H9 (cell line): ENCODE measurements around the gene EPB41L4A. TPM values are rescaled to one million over a fixed set of nuclear protein-coding genes. Genes with fewer than 3 reads are reported as not detected.

Source experiments
- DNase-seq: peaks from one replicate; pipeline ENCODE4 v3.0.0-alpha.2; 2017
- H2AFZ ChIP-seq: one replicate; pipeline ENCODE4 v1.6.1; 2013; ENCODE audit warnings: mild to moderate bottlenecking, low read length, control low read depth, moderate library complexity
- H2AK5ac ChIP-seq: 2 replicates; pipeline ENCODE4 v1.6.1; 2013; ENCODE audit warnings: low read length, control low read depth, mixed read lengths; ENCODE audit not compliant: insufficient read length
- H2BK120ac ChIP-seq: one replicate; pipeline ENCODE4 v1.6.1; 2013; ENCODE audit warnings: low read depth, mild to moderate bottlenecking, low read length, control low read depth, inconsistent platforms; ENCODE audit not compliant: poor library complexity, severe bottlenecking
- H2BK12ac ChIP-seq: 2 replicates; pipeline ENCODE4 v1.6.1; 2013; ENCODE audit warnings: low read length, control low read depth, mixed read lengths, low read depth; ENCODE audit not compliant: insufficient read length
- H2BK15ac ChIP-seq: 2 replicates; pipeline ENCODE4 v1.6.1; 2013; ENCODE audit warnings: low read depth, low read length, control low read depth
- H2BK20ac ChIP-seq: one replicate; pipeline ENCODE4 v1.6.1; 2013; ENCODE audit warnings: low read depth, mild to moderate bottlenecking, low read length, control low read depth, inconsistent platforms; ENCODE audit not compliant: poor library complexity, severe bottlenecking
- H2BK5ac ChIP-seq: 2 replicates; pipeline ENCODE4 v1.6.1; 2013; ENCODE audit warnings: low read length, control low read depth, mixed read lengths; ENCODE audit not compliant: insufficient read length
- H3K14ac ChIP-seq: 2 replicates; pipeline ENCODE4 v1.6.1; 2013; ENCODE audit warnings: low read length, control low read depth; ENCODE audit not compliant: insufficient read depth
- H3K18ac ChIP-seq: 2 replicates; pipeline ENCODE4 v1.6.1; 2013; ENCODE audit warnings: low read depth, mild to moderate bottlenecking, mixed read lengths, low read length, control low read depth; ENCODE audit not compliant: insufficient read length
- H3K23ac ChIP-seq: 2 replicates; pipeline ENCODE4 v1.6.1; 2013; ENCODE audit warnings: low read length, control low read depth, mixed read lengths, low read depth; ENCODE audit not compliant: insufficient read length
- H3K23me2 ChIP-seq: 2 replicates; pipeline ENCODE4 v1.6.1; 2013; ENCODE audit warnings: low read depth, mild to moderate bottlenecking, mixed read lengths, low read length, control low read depth; ENCODE audit not compliant: insufficient read length, poor library complexity, severe bottlenecking
- H3K27ac ChIP-seq: 2 replicates; pipeline ENCODE4 v1.5.1; 2013; ENCODE audit warnings: low read length, control low read depth, mixed read lengths, low read depth; ENCODE audit not compliant: insufficient read length
- H3K27me3 ChIP-seq: 2 replicates; pipeline ENCODE4 v1.6.1; 2013; ENCODE audit warnings: low read length, control low read depth, inconsistent platforms; ENCODE audit not compliant: insufficient read depth
- H3K4ac ChIP-seq: 2 replicates; pipeline ENCODE4 v1.6.1; 2013; ENCODE audit warnings: low read depth, mild to moderate bottlenecking, control low read depth, inconsistent platforms, low read length, moderate library complexity
- H3K4me1 ChIP-seq: 2 replicates; pipeline ENCODE4 v1.6.1; 2013; ENCODE audit warnings: low read length, control low read depth, inconsistent platforms; ENCODE audit not compliant: insufficient read depth
- H3K4me2 ChIP-seq: 2 replicates; pipeline ENCODE4 v1.6.1; 2013; ENCODE audit warnings: low read length, control low read depth, mixed read lengths; ENCODE audit not compliant: insufficient read length, insufficient read depth
- H3K56ac ChIP-seq: 2 replicates; pipeline ENCODE4 v1.6.1; 2013; ENCODE audit warnings: low read depth, mild to moderate bottlenecking, mixed read lengths, low read length, control low read depth; ENCODE audit not compliant: insufficient read length
- H3K79me1 ChIP-seq: 2 replicates; pipeline ENCODE4 v1.6.1; 2013; ENCODE audit warnings: low read depth, mild to moderate bottlenecking, moderate library complexity, low read length, control low read depth, inconsistent platforms; ENCODE audit not compliant: insufficient read depth, poor library complexity, severe bottlenecking
- H3K79me2 ChIP-seq: 2 replicates; pipeline ENCODE4 v1.6.1; 2013; ENCODE audit warnings: low read length, control low read depth, inconsistent platforms; ENCODE audit not compliant: insufficient read depth
- H3K9ac ChIP-seq: 2 replicates; pipeline ENCODE4 v1.6.1; 2013; ENCODE audit warnings: low read length, control low read depth, mixed read lengths; ENCODE audit not compliant: insufficient read length; ENCODE audit errors: extremely low read depth
- H3K9me3 ChIP-seq: one replicate; pipeline ENCODE4 v1.6.1; 2013; ENCODE audit warnings: low read depth, low read length, inconsistent platforms; ENCODE audit not compliant: control insufficient read depth
- H3T11ph ChIP-seq: one replicate; pipeline ENCODE4 v1.6.1; 2013; ENCODE audit warnings: mild to moderate bottlenecking, low read length, control low read depth, inconsistent platforms
- H4K20me1 ChIP-seq: one replicate; pipeline ENCODE4 v1.6.1; 2013; ENCODE audit not compliant: control insufficient read depth, insufficient read length, insufficient read depth
- H4K5ac ChIP-seq: 2 replicates; pipeline ENCODE4 v1.6.1; 2013; ENCODE audit warnings: low read depth, mild to moderate bottlenecking, mixed read lengths, low read length, control low read depth; ENCODE audit not compliant: insufficient read length
- H4K8ac ChIP-seq: replicated peaks from 2 replicates; pipeline ENCODE4 v1.6.1; 2013; ENCODE audit warnings: low read length, control low read depth, mixed read lengths, low read depth; ENCODE audit not compliant: insufficient read length
- H4K91ac ChIP-seq: 2 replicates; pipeline ENCODE4 v1.6.1; 2013; ENCODE audit warnings: low read depth, mild to moderate bottlenecking, moderate library complexity, mixed read lengths, low read length, control low read depth; ENCODE audit not compliant: insufficient read length
- H3K27ac Mint-ChIP-seq, 3 experiments: 2 replicates in 2 of 3; 3 replicates in 1 of 3; pipeline ENCODE4 v1.8.0; 2020 to 2021; ENCODE audit warnings: mixed read lengths in 3 of 3, mild to moderate bottlenecking in 1 of 3, moderate library complexity in 1 of 3
- H3K27me3 Mint-ChIP-seq: 2 replicates; pipeline ENCODE4 v1.8.0; 2021; ENCODE audit warnings: low read depth, mild to moderate bottlenecking, moderate library complexity, mixed read lengths
- H3K36me3 Mint-ChIP-seq, 3 experiments: 2 replicates in 2 of 3; 3 replicates in 1 of 3; pipeline ENCODE4 v1.8.0; 2020 to 2021; ENCODE audit warnings: low read depth in 3 of 3, mixed read lengths in 3 of 3; ENCODE audit not compliant: insufficient read depth in 1 of 3
- H3K4me1 Mint-ChIP-seq, 2 experiments: 2 replicates each; pipeline ENCODE4 v1.8.0; 2020; ENCODE audit warnings: mixed read lengths in 2 of 2
- H3K4me3 Mint-ChIP-seq, 2 experiments: 2 replicates in 1 of 2; 3 replicates in 1 of 2; pipeline ENCODE4 v1.8.0; 2020 to 2021; ENCODE audit warnings: mild to moderate bottlenecking in 2 of 2, mixed read lengths in 2 of 2, moderate library complexity in 1 of 2
- H3K9me3 Mint-ChIP-seq, 2 experiments: 2 replicates in 1 of 2; 3 replicates in 1 of 2; pipeline ENCODE4 v1.8.0; 2020; ENCODE audit warnings: mild to moderate bottlenecking in 2 of 2, mixed read lengths in 2 of 2, moderate library complexity in 1 of 2
- total RNA-seq: library from RNA; stranded (reverse); gene quantifications from 2 replicates; pipeline ENCODE4 v1.2.1, GENCODE V29; 2021
- TF ChIP-seq, protein P1 (sequence below): fragments of 200-600 bp; sonication (generic); conservative IDR thresholded peaks from 3 replicates; pipeline ENCODE4 v1.8.0; 2021; ENCODE audit warnings: antibody characterized with exemption, mild to moderate bottlenecking

The EPB41L4A gene
- total RNA-seq, 1 experiment from 2014 or later = 4.9 TPM

- H3K79me1 ChIP-seq = no peaks in the 10 kb centered on the region
- H2BK12ac ChIP-seq = no peak overlapping the region
- no peak overlapping the region for H2AK5ac ChIP-seq
- H3T11ph ChIP-seq = no peak overlapping the region
- H2BK5ac ChIP-seq = no peak overlapping the region
- H3K27me3 ChIP-seq = no peaks in the 10 kb centered on the region
- Mint-ChIP-seq H3K4me1 (peaks cover 2 to 6% of the 10 kb centered on the region in 2 experiments), H3K27me3 (peaks cover 1% of the 10 kb centered on the region; the same call in 1 of the 2 replicates), H3K9me3 (no peaks in the 10 kb centered on the region), H3K36me3 (no peaks in the 10 kb centered on the region), H3K27ac (no peak overlapping the region), H3K4me3 (no peak overlapping the region)
- H2BK20ac ChIP-seq = no peak overlapping the region
- H4K5ac ChIP-seq = no peak overlapping the region
- no peak overlapping the region for H3K27ac ChIP-seq
- no peak overlapping the region for H3K23ac ChIP-seq
- no peaks in the 10 kb centered on the region for H3K4me1 ChIP-seq
- no peak overlapping the region for H3K56ac ChIP-seq
- no peak overlapping the region for H2AFZ ChIP-seq
- no peak overlapping the region for H3K14ac ChIP-seq
- no peak overlapping the region for H3K4me2 ChIP-seq
- DNase-seq = no peak
- H3K23me2 ChIP-seq = no peaks in the 10 kb centered on the region
- no peaks in the 10 kb centered on the region for H3K79me2 ChIP-seq
- H4K91ac ChIP-seq = no peak overlapping the region
- H3K4ac ChIP-seq = no peak overlapping the region
- TF ChIP-seq, protein P1, sequence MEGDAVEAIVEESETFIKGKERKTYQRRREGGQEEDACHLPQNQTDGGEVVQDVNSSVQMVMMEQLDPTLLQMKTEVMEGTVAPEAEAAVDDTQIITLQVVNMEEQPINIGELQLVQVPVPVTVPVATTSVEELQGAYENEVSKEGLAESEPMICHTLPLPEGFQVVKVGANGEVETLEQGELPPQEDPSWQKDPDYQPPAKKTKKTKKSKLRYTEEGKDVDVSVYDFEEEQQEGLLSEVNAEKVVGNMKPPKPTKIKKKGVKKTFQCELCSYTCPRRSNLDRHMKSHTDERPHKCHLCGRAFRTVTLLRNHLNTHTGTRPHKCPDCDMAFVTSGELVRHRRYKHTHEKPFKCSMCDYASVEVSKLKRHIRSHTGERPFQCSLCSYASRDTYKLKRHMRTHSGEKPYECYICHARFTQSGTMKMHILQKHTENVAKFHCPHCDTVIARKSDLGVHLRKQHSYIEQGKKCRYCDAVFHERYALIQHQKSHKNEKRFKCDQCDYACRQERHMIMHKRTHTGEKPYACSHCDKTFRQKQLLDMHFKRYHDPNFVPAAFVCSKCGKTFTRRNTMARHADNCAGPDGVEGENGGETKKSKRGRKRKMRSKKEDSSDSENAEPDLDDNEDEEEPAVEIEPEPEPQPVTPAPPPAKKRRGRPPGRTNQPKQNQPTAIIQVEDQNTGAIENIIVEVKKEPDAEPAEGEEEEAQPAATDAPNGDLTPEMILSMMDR = no peak
- no peaks in the 10 kb centered on the region for H4K20me1 ChIP-seq
- no peaks in the 10 kb centered on the region for H3K9me3 ChIP-seq
- no peak overlapping the region for H3K9ac ChIP-seq
- H2BK120ac ChIP-seq = no peak overlapping the region
- H3K18ac ChIP-seq = no peak overlapping the region
- H4K8ac ChIP-seq = no peak overlapping the region
- no peak overlapping the region for H2BK15ac ChIP-seq
These were observed 302.7 kb downstream of the EPB41L4A start for GRCh38 chr5:112116371-112116770.
